ENCODE results near the gene PLOD3.

- TF ChIP-seq EZH2phosphoT487 (IDR thresholded peaks at IDR 0.05; ENCODE audit: low read depth) = no peak
- TF ChIP-seq, protein P1, sequence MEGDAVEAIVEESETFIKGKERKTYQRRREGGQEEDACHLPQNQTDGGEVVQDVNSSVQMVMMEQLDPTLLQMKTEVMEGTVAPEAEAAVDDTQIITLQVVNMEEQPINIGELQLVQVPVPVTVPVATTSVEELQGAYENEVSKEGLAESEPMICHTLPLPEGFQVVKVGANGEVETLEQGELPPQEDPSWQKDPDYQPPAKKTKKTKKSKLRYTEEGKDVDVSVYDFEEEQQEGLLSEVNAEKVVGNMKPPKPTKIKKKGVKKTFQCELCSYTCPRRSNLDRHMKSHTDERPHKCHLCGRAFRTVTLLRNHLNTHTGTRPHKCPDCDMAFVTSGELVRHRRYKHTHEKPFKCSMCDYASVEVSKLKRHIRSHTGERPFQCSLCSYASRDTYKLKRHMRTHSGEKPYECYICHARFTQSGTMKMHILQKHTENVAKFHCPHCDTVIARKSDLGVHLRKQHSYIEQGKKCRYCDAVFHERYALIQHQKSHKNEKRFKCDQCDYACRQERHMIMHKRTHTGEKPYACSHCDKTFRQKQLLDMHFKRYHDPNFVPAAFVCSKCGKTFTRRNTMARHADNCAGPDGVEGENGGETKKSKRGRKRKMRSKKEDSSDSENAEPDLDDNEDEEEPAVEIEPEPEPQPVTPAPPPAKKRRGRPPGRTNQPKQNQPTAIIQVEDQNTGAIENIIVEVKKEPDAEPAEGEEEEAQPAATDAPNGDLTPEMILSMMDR (IDR thresholded peaks at IDR 0.05; ENCODE audit: low read depth, low read length) = no peak
Observed at GRCh38 chr7:101186194-101186593, 31.2 kb downstream of the PLOD3 start.

All from OCI-LY3 (cell line).